Amygdala (tissue), 56 donors: ENCODE measurements around the gene YPEL1.
A peak's percentile ranks its signal among the peaks of the same experiment; 100 is the strongest.

ENCODE experiments used
- DNase-seq, 56 donors: peaks; one replicate each; lab custom pipeline; 2025; lab: John Stamatoyannopoulos, UW

Gene YPEL1

GRCh38 chr22:21735200-21736083, at the start of gene YPEL1:
YPEL1 (minus strand) TSS chr22:21735794; CDS start chr22:21710744, 25,050 bp downstream.
- DNase-seq, result peak; percentile 81 to 99 (median 94)

GRCh38 chr22:21780259-21780658, 44.7 kb upstream of the YPEL1 start:
- no peak for DNase-seq

GRCh38 chr22:21779444-21779843, 43.9 kb upstream of the YPEL1 start:
- no peak for DNase-seq

- DNase-seq, result no peak
These were observed 43.2 kb upstream of the YPEL1 start for GRCh38 chr22:21778705-21779363.

- DNase-seq, result no peak
These were observed 36.0 kb upstream of the YPEL1 start for GRCh38 chr22:21771631-21771976.

GRCh38 chr22:21768435-21768834, 32.8 kb upstream of the YPEL1 start:
- DNase-seq, result no peak

GRCh38 chr22:21766691-21767462, 31.3 kb upstream of the YPEL1 start:
- no peak for DNase-seq

- no peak for DNase-seq
These were observed 30.4 kb upstream of the YPEL1 start for GRCh38 chr22:21765909-21766529.

- peak in 2 of 56 donors; percentile 11 to 29 for DNase-seq
These were observed 28.6 kb upstream of the YPEL1 start for GRCh38 chr22:21764038-21764804.

- no peak for DNase-seq
These were observed 27.4 kb upstream of the YPEL1 start for GRCh38 chr22:21762712-21763581.

GRCh38 chr22:21761994-21762680, 26.5 kb upstream of the YPEL1 start:
- no peak for DNase-seq

GRCh38 chr22:21761086-21761485, 25.5 kb upstream of the YPEL1 start:
- no peak for DNase-seq

- no peak for DNase-seq
These were observed 25.0 kb upstream of the YPEL1 start for GRCh38 chr22:21760640-21761039.

GRCh38 chr22:21759646-21760376, 24.2 kb upstream of the YPEL1 start:
- peak in 5 of 56 donors; percentile 14 to 29 (median 18) for DNase-seq

- DNase-seq, result peak in 1 of 56 donors; percentile 25
These were observed 23.5 kb upstream of the YPEL1 start for GRCh38 chr22:21759093-21759492.

GRCh38 chr22:21758091-21758864, 22.7 kb upstream of the YPEL1 start:
- DNase-seq, result no peak

- DNase-seq, result no peak
These were observed 20.3 kb upstream of the YPEL1 start for GRCh38 chr22:21755851-21756284.
